ENCODE results near the gene ANO8.

Gene ANO8

GRCh38 chr19:17347877-17348276 lies 13.2 kb upstream of the ANO8 start:
- DNase-seq (ENCODE audit: low spot score) = no peak

GRCh38 chr19:17347361-17347760 lies 12.7 kb upstream of the ANO8 start:
- no peak for DNase-seq (ENCODE audit: low spot score)

GRCh38 chr19:17346109-17346671 lies 11.5 kb upstream of the ANO8 start:
- peak; percentile 63 for DNase-seq (ENCODE audit: low spot score)

GRCh38 chr19:17341845-17342244 lies 7.2 kb upstream of the ANO8 start:
- DNase-seq (ENCODE audit: low spot score) = no peak

GRCh38 chr19:17341386-17341785 lies 6.7 kb upstream of the ANO8 start:
- DNase-seq (ENCODE audit: low spot score) = no peak

- DNase-seq (ENCODE audit: low spot score) = peak; percentile 13
Observed at GRCh38 chr19:17340871-17341357, 6.3 kb upstream of the ANO8 start.

- peak; percentile 67 for DNase-seq (ENCODE audit: low spot score)
Observed at GRCh38 chr19:17340302-17340870, 5.7 kb upstream of the ANO8 start.

GRCh38 chr19:17339088-17339741 lies 4.6 kb upstream of the ANO8 start:
- peak; percentile 23 for DNase-seq (ENCODE audit: low spot score)

GRCh38 chr19:17338433-17339078 lies 3.9 kb upstream of the ANO8 start:
- DNase-seq (ENCODE audit: low spot score) = no peak

GRCh38 chr19:17337675-17338432 lies 3.2 kb upstream of the ANO8 start:
- DNase-seq (ENCODE audit: low spot score) = peak; percentile 25

- peak; percentile 100 for DNase-seq (ENCODE audit: low spot score)
Observed at GRCh38 chr19:17336872-17337674, 2.4 kb upstream of the ANO8 start, which contains the start of gene GTPBP3. Gene GTPBP3, plus strand, starts transcription at chr19:17337553. Its CDS starts 59 bp downstream, at chr19:17337612.

- no peak for DNase-seq (ENCODE audit: low spot score)
Observed at GRCh38 chr19:17335575-17335974, 920 bp upstream of the ANO8 start.

- DNase-seq (ENCODE audit: low spot score) = peak; percentile 39
Observed at GRCh38 chr19:17333611-17334413, 843 bp downstream of the ANO8 start.

- peak; percentile 79 for DNase-seq (ENCODE audit: low spot score)
Observed at GRCh38 chr19:17332677-17333581, 1.7 kb downstream of the ANO8 start.

- no peak for DNase-seq (ENCODE audit: low spot score)
Observed at GRCh38 chr19:17332360-17332676, 2.3 kb downstream of the ANO8 start.

- DNase-seq (ENCODE audit: low spot score) = no peak
Observed at GRCh38 chr19:17331045-17331558, 3.6 kb downstream of the ANO8 start.

- DNase-seq (ENCODE audit: low spot score) = no peak
Observed at GRCh38 chr19:17330262-17331044, 4.2 kb downstream of the ANO8 start.

All from cerebellar cortex (tissue), 1 donor.